NCI-H1105 (cell line): ENCODE results near the gene TGFB2.

Source experiments
- DNase-seq: peaks from one replicate; lab custom pipeline; 2025; lab: John Stamatoyannopoulos, UW

TGFB2 gene

DNA sequence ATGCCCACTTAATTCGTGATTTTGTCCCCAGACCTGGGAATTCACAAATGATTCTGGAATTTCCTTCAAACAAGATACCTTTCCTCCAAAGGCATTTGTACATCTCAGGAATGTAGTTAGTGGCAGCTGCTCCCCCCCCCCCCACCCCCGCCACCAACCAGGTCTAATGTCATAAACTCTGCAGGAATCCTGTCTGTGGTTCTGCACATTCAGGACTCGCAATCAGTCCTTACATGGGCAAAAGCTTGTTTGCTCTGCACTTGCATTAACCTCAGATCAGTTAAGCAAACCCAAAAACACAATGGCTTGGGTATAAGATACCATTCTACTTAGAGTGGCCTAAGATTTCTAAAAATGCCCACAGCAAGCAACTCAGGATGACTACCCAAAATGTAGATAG is 143.8 kb downstream of the TGFB2 start:
- no peak for DNase-seq

DNA sequence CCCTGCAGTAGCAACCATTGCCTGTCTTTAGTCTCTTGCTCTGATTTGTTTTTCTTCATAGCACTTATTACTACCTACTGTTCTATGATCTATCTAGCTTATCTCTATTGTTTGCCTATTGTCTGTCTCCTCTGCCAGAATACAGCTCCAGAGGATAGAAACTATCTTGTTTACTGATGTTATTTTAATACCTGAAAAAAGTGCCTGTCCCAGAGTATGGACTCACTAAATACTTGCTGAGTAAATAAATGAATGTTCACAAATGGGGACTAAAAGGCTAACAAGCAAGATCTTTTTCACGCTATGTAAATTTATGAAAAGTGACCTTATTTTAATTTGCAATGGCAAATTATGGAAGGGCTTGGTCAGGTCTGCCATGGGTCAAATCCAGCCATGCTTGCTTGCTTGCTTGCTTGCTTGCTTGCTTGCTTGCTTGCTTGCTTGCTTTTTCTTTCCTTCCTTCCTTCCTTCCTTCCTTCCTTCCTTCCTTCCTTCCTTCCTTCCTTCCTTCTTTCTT is 145.3 kb downstream of the TGFB2 start:
- DNase-seq: no peak

DNA sequence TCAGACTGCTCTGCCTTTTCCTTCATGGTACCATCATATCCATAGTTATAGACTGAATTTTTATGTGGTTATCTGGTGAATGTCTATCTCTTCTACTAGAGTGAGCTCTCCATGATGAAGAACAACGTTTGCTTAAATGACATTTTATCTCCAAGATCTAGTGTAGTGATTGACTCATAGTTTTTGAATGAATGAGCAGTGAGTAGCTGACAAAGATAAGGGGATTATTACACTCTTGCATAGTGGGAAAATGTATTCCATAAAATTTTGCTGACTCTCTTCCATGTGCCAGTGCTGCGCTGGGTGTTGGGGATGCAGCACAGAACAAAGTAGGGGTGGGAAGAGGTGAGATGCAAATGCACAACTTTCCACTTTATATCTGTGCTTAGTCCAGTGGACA is 147.7 kb downstream of the TGFB2 start:
- DNase-seq: no peak

DNA sequence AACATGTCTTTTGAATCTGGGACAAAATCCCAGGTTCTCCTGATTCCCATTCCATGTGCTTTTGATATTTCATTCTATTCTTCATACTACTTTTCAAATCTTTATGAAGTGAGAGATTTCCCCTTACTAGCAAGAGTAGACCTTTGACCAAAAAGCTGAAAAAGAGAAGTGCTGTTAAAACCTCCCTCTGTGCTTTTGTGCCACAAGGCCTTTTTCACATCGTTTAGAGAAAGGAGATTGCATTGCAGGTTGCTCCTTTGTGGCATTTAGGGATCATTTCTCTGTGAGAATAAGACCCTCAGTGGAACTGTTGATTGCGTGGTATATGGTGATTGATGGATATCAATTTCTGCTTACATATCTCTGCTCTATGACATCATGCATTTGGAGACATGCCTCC is 148.8 kb downstream of the TGFB2 start:
- DNase-seq: no peak
